Erythroblast (primary cell): ENCODE data around the gene EPS8L2.

Source experiments
- GATA1 ChIP-seq: IDR thresholded peaks from 2 replicates; pipeline ENCODE4 v1.6.1; 2011; ENCODE audit warnings: low read depth, mild to moderate bottlenecking, control low read depth, low read length, moderate library complexity
- POLR2A ChIP-seq: IDR thresholded peaks from 2 replicates; pipeline ENCODE4 v1.6.1; 2011; ENCODE audit warnings: mild to moderate bottlenecking, low read length

DNA sequence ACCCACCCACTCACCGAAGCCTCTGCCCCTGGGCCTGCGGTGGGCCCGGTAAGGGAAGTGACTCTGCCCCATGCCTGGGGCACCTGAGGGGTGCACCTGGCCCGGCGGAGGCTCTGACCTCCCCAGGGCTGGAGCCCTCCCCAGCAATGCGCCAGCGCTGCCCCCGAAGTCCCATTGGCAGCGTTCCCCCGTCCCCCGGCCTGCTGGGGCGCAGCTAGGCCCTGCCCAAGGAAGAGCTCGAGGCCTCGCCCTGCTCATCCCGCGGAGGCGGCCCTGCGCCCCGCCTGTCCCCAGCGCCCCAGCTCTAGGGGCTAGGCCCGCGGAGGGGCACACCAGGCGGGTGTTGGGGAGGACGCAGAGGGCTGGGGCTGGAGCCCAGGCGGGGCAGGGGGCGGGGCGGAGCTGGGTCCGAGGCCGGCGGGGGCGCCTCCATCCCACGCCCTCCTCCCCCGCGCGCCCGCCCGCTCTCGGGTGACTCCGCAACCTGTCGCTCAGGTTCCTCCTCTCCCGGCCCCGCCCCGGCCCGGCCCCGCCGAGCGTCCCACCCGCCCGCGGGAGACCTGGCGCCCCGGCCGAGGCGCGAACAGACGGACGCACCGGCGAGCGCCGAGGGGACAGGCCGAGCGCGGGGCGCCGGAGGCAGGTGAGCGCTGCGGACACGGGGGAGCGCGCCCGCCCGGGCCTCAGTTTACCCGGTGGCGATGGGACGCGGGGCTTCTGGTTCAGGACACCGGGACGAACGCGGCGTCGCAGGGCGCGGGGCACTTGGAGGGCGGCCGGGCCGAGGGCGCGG lies at the start of gene EPS8L2:
- TF ChIP-seq POLR2A (no peak), GATA1 (no peak)
